ENCODE data around the gene ZNF317.
A peak's percentile ranks its signal among the peaks of the same experiment; 100 is the strongest.

The ZNF317 gene

GRCh38 chr19:9130965-9131364 lies 9.2 kb upstream of the ZNF317 start:
- DNase-seq (ENCODE audit: insufficient read length, low spot score) (no peak), FAIRE-seq (no peak)
- TF ChIP-seq CTCF (IDR thresholded peaks at IDR 0.05; ENCODE audit: insufficient read depth, missing control alignments) = no peak

- no peak for DNase-seq (ENCODE audit: insufficient read length, low spot score)
- no peak for TF ChIP-seq CTCF (IDR thresholded peaks at IDR 0.05; ENCODE audit: insufficient read depth, missing control alignments)
- FAIRE-seq = no peak
Measured at GRCh38 chr19:9132422-9132821, 7.8 kb upstream of the ZNF317 start.

GRCh38 chr19:9139609-9140158 lies 513 bp upstream of the ZNF317 start:
- FAIRE-seq = peak; percentile 16
- no peak for TF ChIP-seq CTCF (IDR thresholded peaks at IDR 0.05; ENCODE audit: insufficient read depth, missing control alignments)
- no peak for DNase-seq (ENCODE audit: insufficient read length, low spot score)

- no peak for TF ChIP-seq CTCF (IDR thresholded peaks at IDR 0.05; ENCODE audit: insufficient read depth, missing control alignments)
- no peak for DNase-seq (ENCODE audit: insufficient read length, low spot score)
- FAIRE-seq = no peak
Measured at GRCh38 chr19:9144920-9145319, 4.7 kb downstream of the ZNF317 start.

GRCh38 chr19:9146882-9147281 lies 6.7 kb downstream of the ZNF317 start:
- TF ChIP-seq CTCF (IDR thresholded peaks at IDR 0.05; ENCODE audit: insufficient read depth, missing control alignments) = no peak
- DNase-seq (ENCODE audit: insufficient read length, low spot score) = no peak
- FAIRE-seq = no peak

GRCh38 chr19:9148697-9149096 lies 8.5 kb downstream of the ZNF317 start:
- no peak for TF ChIP-seq CTCF (IDR thresholded peaks at IDR 0.05; ENCODE audit: insufficient read depth, missing control alignments)
- DNase-seq (ENCODE audit: insufficient read length, low spot score) (no peak), FAIRE-seq (no peak)

- no peak for TF ChIP-seq CTCF (IDR thresholded peaks at IDR 0.05; ENCODE audit: insufficient read depth, missing control alignments)
- FAIRE-seq = no peak
- DNase-seq (ENCODE audit: insufficient read length, low spot score) = no peak
Measured at GRCh38 chr19:9149997-9150396, 9.8 kb downstream of the ZNF317 start.
